Spleen (tissue), 11 donors: ENCODE results near the gene DLG1. TPM values are rescaled to one million over a fixed set of nuclear protein-coding genes. Genes with fewer than 3 reads are reported as not detected.
A peak's percentile ranks its signal among the peaks of the same experiment; 100 is the strongest.

Experiments used
- DNase-seq: peaks from one replicate; pipeline ENCODE4 v3.0.0-alpha.2; 2020
- H3K27ac ChIP-seq, 8 donors: fragments of 200-600 bp; sonication (generic) in 7 of 8; 1 replicate in 4 of 8; 2 replicates in 4 of 8; pipeline versions ENCODE4 v1.5.0 to v1.8.0; 2016 to 2021; ENCODE audit warnings: inconsistent platforms in 4 of 8, mild to moderate bottlenecking in 4 of 8, moderate library complexity in 1 of 8
- H3K27me3 ChIP-seq, 7 donors: fragments of 200-600 bp; sonication (generic) in 6 of 7; replicated peaks in 1 of 7; 1 replicate in 4 of 7; 2 replicates in 3 of 7; pipeline versions ENCODE4 v1.5.0 to v1.8.0; 2016 to 2021; ENCODE audit warnings: inconsistent platforms in 3 of 7, mild to moderate bottlenecking in 1 of 7
- H3K36me3 ChIP-seq, 6 donors: fragments of 200-600 bp; sonication (generic) in 5 of 6; 1 replicate in 4 of 6; 2 replicates in 2 of 6; pipeline versions ENCODE4 v1.5.0 to v1.8.0; 2016 to 2021; ENCODE audit warnings: inconsistent platforms in 2 of 6
- H3K4me1 ChIP-seq, 6 donors: fragments of 200-600 bp; sonication (generic) in 5 of 6; 1 replicate in 3 of 6; 2 replicates in 3 of 6; pipeline versions ENCODE4 v1.5.0 to v1.8.0; 2016 to 2021; ENCODE audit warnings: inconsistent platforms in 3 of 6
- H3K4me3 ChIP-seq, 8 donors: fragments of 200-600 bp; sonication (generic) in 7 of 8; 1 replicate in 4 of 8; 2 replicates in 4 of 8; pipeline versions ENCODE4 v1.5.0 to v1.8.0; 2016 to 2021; ENCODE audit warnings: inconsistent platforms in 4 of 8, mild to moderate bottlenecking in 4 of 8, moderate library complexity in 2 of 8
- H3K9me3 ChIP-seq, 8 donors: fragments of 200-600 bp; sonication (generic) in 7 of 8; 1 replicate in 4 of 8; 2 replicates in 4 of 8; pipeline versions ENCODE4 v1.5.0 to v1.8.0; 2016 to 2021; ENCODE audit warnings: inconsistent platforms in 4 of 8
- POLR2A ChIP-seq, 3 donors: fragments of 450-650 bp; IDR thresholded peaks; one replicate each; pipeline ENCODE4 v1.5.1; 2017; ENCODE audit warnings: antibody characterized with exemption in 3 of 3, mild to moderate bottlenecking in 1 of 3
- POLR2AphosphoS5 ChIP-seq, 3 donors: sonication (generic); formaldehyde crosslinking; IDR thresholded peaks; one replicate each; pipeline ENCODE4 v1.5.1; 2017; ENCODE audit warnings: antibody characterized with exemption in 3 of 3
- WGBS, 5 donors: extraction: QIAGEN DNeasy Blood & Tissue Kit in 3 of 5; methylation state at CpG; one replicate each; pipeline versions ENCODE4 v1.1.5 to v1.1.7; 2013 to 2018; 5-methylcytosine and 5-hydroxymethylcytosine counted together
- intact Hi-C: fragments of 100-400 bp; cut with DNase I; formaldehyde crosslinking; loops from one replicate; pipeline ENCODE4 v1.15.0; 2023; ENCODE audit warnings: low total_unique reads
- polyA plus RNA-seq, 3 donors: library from polyadenylated mRNA; stranded (reverse); fragments of 200-250 nt; gene quantifications; one replicate each; pipeline ENCODE4 v1.2.1, GENCODE V29; 2013
- total RNA-seq, 7 donors: library from RNA; depleted of rRNA in 3 of 7; stranded (reverse); fragments of >200 nt in 3 of 7; fragmentation: NEBNext Ultra II Directional in 4 of 7; extraction: Animal tissue kit (Norgen Biotek cat#: 25700) in 4 of 7; gene quantifications; one replicate each; pipeline versions ENCODE4 v1.1.0 to v1.2.1, GENCODE V29; 2016 to 2021
- TF ChIP-seq, protein P1 (sequence below), 11 experiments: fragments of 200-600 bp in 7 of 11; fragments of 450-650 bp in 4 of 11; sonication (generic) in 4 of 11; IDR thresholded peaks in 8 of 11; conservative IDR thresholded peaks in 3 of 11; 1 replicate in 7 of 11; 2 replicates in 4 of 11; pipeline versions ENCODE4 v1.4.0 to v1.8.0; 2016 to 2021; ENCODE audit warnings: antibody characterized with exemption in 11 of 11, inconsistent platforms in 4 of 11, mild to moderate bottlenecking in 1 of 11
- donor health status: healthy with polysubstance abuse.
- donor health status: DM: no; HTN: no; CAD: no; lungs with moderate emphysema.
- donor health status: DM: no; HTN: no; CAD: no.
- donor health status: Bipolar disorder and iron deficiency.
- donor health status: healthy.
- donor health status: DM: no; HTN: no; CAD: no.
- donor health status: DM: yes; HTN: yes; CAD: no.

The DLG1 gene
- total and polyA plus RNA-seq, 10 donors, result 11.0 to 92.3 (median 59.1) TPM

GRCh38 chr3:197181741-197182140 lies 116.7 kb downstream of the DLG1 start:
- WGBS, 5 donors, result 33 to 57% (median 49%) methylated on average over 6 of the region's 6 CpGs
- intact Hi-C loops, result loop anchor here (10.0 kb wide), 1 partner anchor 207 kb away; no protein-coding TSS in a partner anchor
- H3K27me3 ChIP-seq, result no peaks in the 10 kb centered on the region
- peaks cover 0 to 5% (median 0%) of the 10 kb centered on the region in 6 donors for H3K36me3 ChIP-seq
- DNase-seq, result no peak
- peaks cover 0 to 30% (median 3%) of the 10 kb centered on the region in 6 donors for H3K4me1 ChIP-seq
- no peak overlapping the region for H3K27ac ChIP-seq
- no peak overlapping the region for H3K4me3 ChIP-seq
- no peaks in the 10 kb centered on the region for H3K9me3 ChIP-seq
- TF ChIP-seq POLR2AphosphoS5 (IDR thresholded peaks at IDR 0.05), result peak in 1 of 3 donors; percentile 35
- TF ChIP-seq, protein P1, sequence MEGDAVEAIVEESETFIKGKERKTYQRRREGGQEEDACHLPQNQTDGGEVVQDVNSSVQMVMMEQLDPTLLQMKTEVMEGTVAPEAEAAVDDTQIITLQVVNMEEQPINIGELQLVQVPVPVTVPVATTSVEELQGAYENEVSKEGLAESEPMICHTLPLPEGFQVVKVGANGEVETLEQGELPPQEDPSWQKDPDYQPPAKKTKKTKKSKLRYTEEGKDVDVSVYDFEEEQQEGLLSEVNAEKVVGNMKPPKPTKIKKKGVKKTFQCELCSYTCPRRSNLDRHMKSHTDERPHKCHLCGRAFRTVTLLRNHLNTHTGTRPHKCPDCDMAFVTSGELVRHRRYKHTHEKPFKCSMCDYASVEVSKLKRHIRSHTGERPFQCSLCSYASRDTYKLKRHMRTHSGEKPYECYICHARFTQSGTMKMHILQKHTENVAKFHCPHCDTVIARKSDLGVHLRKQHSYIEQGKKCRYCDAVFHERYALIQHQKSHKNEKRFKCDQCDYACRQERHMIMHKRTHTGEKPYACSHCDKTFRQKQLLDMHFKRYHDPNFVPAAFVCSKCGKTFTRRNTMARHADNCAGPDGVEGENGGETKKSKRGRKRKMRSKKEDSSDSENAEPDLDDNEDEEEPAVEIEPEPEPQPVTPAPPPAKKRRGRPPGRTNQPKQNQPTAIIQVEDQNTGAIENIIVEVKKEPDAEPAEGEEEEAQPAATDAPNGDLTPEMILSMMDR (IDR thresholded peaks at IDR 0.05 in 8 of 11, conservative IDR thresholded peaks at IDR 0.05 in 3 of 11), result no peak

DNA sequence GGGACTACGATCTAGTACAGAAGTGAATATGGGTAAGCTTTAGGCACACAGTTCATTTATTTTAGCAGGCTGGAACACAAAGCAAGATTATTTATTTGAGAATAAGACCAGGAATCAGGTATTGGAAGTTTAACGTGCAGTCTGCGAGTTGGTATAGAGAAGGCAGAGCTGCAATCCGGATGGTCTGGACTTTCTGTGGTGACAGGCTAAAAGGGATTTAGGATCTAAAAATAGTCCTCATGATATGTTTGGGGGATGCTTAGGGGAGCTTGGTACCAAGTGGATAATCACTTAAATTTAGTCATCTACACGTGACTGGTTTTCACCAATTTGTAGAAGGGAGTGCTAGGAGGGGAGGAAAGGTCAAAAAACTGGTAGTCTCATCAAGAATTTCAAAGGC lies 119.4 kb downstream of the DLG1 start:
- H3K4me3 ChIP-seq, result no peak overlapping the region
- peaks cover 0 to 5% (median 0%) of the 10 kb centered on the region in 6 donors for H3K36me3 ChIP-seq
- no peaks in the 10 kb centered on the region for H3K27me3 ChIP-seq
- intact Hi-C loops, result no loop called here
- no peak for DNase-seq
- no peak overlapping the region for H3K27ac ChIP-seq
- H3K9me3 ChIP-seq, result no peaks in the 10 kb centered on the region
- peaks cover 0 to 38% (median 3%) of the 10 kb centered on the region in 6 donors for H3K4me1 ChIP-seq
- TF ChIP-seq, protein P1 (IDR thresholded peaks at IDR 0.05 in 8 of 11, conservative IDR thresholded peaks at IDR 0.05 in 3 of 11), result no peak
- TF ChIP-seq POLR2AphosphoS5 (IDR thresholded peaks at IDR 0.05) (no peak), POLR2A (IDR thresholded peaks at IDR 0.05) (no peak)
- WGBS, 5 donors, result 93 to 99% (median 95%) methylated on average over 5 of the region's 5 CpGs

DNA sequence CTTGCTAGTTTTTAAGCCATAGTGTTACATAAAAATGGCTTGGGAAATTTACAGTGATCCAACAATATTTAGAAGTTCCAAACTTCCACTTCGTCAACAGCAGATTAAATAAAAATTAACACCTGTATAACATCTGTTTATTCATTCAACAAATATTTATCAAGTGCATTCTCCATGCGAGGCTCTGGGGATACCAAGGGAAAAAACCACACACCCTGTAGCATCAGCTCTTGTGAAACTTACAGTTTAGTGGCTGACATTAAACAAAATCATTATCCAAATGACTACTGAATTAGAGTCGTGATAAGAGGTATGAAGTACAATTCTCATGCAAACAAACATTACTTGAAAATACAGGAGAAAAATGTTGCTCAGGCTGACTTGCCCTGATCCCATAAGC lies 122.9 kb downstream of the DLG1 start:
- 67 to 78% (median 72%) methylated on average over 3 of the region's 3 CpGs for WGBS, 5 donors
- TF ChIP-seq POLR2A (IDR thresholded peaks at IDR 0.05) (no peak), POLR2AphosphoS5 (IDR thresholded peaks at IDR 0.05) (no peak)
- TF ChIP-seq, protein P1 (IDR thresholded peaks at IDR 0.05 in 8 of 11, conservative IDR thresholded peaks at IDR 0.05 in 3 of 11), result no peak
- Histone ChIP-seq H3K27ac (no peak overlapping the region), H3K4me1 (peaks cover 0 to 11% (median 0%) of the 10 kb centered on the region in 6 donors), H3K27me3 (no peaks in the 10 kb centered on the region), H3K4me3 (no peak overlapping the region), H3K9me3 (no peaks in the 10 kb centered on the region), H3K36me3 (peaks cover 0 to 1% (median 0%) of the 10 kb centered on the region in 6 donors)
- intact Hi-C loops, result no loop called here
- no peak for DNase-seq

- H3K36me3 ChIP-seq, result peaks cover 0 to 4% (median 0%) of the 10 kb centered on the region in 6 donors
- H3K4me1 ChIP-seq, result peaks cover 0 to 9% (median 0%) of the 10 kb centered on the region in 6 donors
- no peak for TF ChIP-seq POLR2A (IDR thresholded peaks at IDR 0.05)
- TF ChIP-seq POLR2AphosphoS5 (IDR thresholded peaks at IDR 0.05), result no peak
- TF ChIP-seq, protein P1 (IDR thresholded peaks at IDR 0.05 in 8 of 11, conservative IDR thresholded peaks at IDR 0.05 in 3 of 11), result no peak
- DNase-seq, result no peak
- no peak overlapping the region for H3K27ac ChIP-seq
- intact Hi-C loops, result no loop called here
- no peak overlapping the region for H3K4me3 ChIP-seq
- H3K27me3 ChIP-seq, result no peaks in the 10 kb centered on the region
- 63 to 72% (median 67%) methylated on average over 3 of the region's 3 CpGs for WGBS, 5 donors
- H3K9me3 ChIP-seq, result no peaks in the 10 kb centered on the region
Measured at GRCh38 chr3:197174927-197175326, 123.5 kb downstream of the DLG1 start.
